GM10266 (cell line): Measurements from ENCODE around the gene ARHGEF10L.

Source experiments
- DNase-seq: peaks from one replicate; pipeline ENCODE4 v3.0.0; 2012; ENCODE audit errors: extremely low spot score
- CTCF ChIP-seq: IDR thresholded peaks from 2 replicates; pipeline ENCODE4 v1.5.1; 2012; ENCODE audit warnings: mild to moderate bottlenecking, low read depth; ENCODE audit not compliant: control insufficient read depth, insufficient read depth; ENCODE audit errors: missing control alignments

Gene ARHGEF10L

GRCh38 chr1:17671314-17671705 lies 131.8 kb downstream of the ARHGEF10L start:
- no peak for TF ChIP-seq CTCF
- DNase-seq, result no peak

- DNase-seq, result no peak
These were observed 132.2 kb downstream of the ARHGEF10L start for GRCh38 chr1:17671741-17672140.

GRCh38 chr1:17672226-17672625 lies 132.7 kb downstream of the ARHGEF10L start:
- DNase-seq, result no peak

More at GRCh38 chr1:17671741-17672140, 132.2 kb downstream of the ARHGEF10L start:
- TF ChIP-seq CTCF, result no peak

GRCh38 chr1:17673329-17674072 lies 134.0 kb downstream of the ARHGEF10L start:
- DNase-seq, result no peak

More at GRCh38 chr1:17672226-17672625, 132.7 kb downstream of the ARHGEF10L start:
- TF ChIP-seq CTCF, result no peak

GRCh38 chr1:17674726-17675500 lies 135.4 kb downstream of the ARHGEF10L start:
- no peak for DNase-seq
- TF ChIP-seq CTCF, result no peak

More at GRCh38 chr1:17673329-17674072, 134.0 kb downstream of the ARHGEF10L start:
- no peak for TF ChIP-seq CTCF

- TF ChIP-seq CTCF, result no peak
- no peak for DNase-seq
These were observed 136.2 kb downstream of the ARHGEF10L start for GRCh38 chr1:17675744-17676143.

GRCh38 chr1:17676387-17677060 lies 137.0 kb downstream of the ARHGEF10L start:
- no peak for DNase-seq
- TF ChIP-seq CTCF, result no peak
